Dedifferentiated amniotic fluid mesenchymal stem cell (primary cell): Measurements from ENCODE around the gene KBTBD13.
"Not testable (repeated sequence)": the region's sequence is repeated elsewhere in the genome, so short reads cannot be mapped to it uniquely, and the experiment has no call there.

Experiments used
- DNase-seq: peaks from one replicate; pipeline ENCODE4 v3.0.0-alpha.2; 2016; ENCODE audit errors: extremely low spot score

The KBTBD13 gene

GRCh38 chr15:65087873-65088642 is 11.5 kb downstream of the KBTBD13 start:
- DNase-seq = no peak

- no peak for DNase-seq
Measured at GRCh38 chr15:65088643-65089021, 12.1 kb downstream of the KBTBD13 start.

GRCh38 chr15:65089206-65089824 is 12.8 kb downstream of the KBTBD13 start:
- no peak for DNase-seq

DNA sequence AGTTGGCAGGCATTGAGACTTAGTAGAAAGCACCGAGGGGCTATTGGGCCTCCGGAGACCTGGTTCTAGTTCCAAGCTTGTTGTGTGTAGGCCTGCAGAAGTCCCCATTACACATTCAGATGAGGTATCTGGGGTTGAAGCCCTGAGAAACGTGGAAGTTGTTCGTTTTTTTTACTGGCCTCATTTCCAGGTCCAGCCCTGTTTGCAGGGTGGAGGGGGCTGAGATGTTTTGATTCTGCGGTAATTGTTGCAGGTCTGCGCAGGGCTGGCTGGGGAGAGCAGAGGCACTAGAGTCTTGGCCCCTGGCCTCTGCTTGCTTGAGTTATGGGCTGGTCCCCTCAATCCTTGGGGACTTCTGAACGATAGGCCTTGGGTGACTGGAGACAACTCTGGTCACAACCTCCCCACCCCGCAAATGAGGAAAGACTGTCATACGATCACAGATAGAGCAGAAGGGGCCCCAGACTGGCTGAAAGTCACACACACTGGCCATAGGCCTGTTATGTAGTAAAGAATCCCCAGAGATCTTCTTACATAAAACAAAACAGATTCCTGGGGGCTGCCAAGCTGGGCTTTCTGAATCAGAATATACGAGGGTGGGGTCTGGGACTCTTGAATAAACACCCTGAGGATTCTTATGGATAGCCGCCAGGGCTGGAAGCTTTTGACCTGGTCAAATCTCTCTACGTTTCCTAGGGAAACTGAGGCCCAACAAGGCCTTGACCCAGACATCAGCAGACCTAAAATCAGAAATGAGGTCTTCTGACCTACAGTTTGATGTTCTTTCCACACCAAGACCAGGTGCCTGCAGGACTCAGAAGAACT is 15.6 kb downstream of the KBTBD13 start:
- no peak for DNase-seq

DNA sequence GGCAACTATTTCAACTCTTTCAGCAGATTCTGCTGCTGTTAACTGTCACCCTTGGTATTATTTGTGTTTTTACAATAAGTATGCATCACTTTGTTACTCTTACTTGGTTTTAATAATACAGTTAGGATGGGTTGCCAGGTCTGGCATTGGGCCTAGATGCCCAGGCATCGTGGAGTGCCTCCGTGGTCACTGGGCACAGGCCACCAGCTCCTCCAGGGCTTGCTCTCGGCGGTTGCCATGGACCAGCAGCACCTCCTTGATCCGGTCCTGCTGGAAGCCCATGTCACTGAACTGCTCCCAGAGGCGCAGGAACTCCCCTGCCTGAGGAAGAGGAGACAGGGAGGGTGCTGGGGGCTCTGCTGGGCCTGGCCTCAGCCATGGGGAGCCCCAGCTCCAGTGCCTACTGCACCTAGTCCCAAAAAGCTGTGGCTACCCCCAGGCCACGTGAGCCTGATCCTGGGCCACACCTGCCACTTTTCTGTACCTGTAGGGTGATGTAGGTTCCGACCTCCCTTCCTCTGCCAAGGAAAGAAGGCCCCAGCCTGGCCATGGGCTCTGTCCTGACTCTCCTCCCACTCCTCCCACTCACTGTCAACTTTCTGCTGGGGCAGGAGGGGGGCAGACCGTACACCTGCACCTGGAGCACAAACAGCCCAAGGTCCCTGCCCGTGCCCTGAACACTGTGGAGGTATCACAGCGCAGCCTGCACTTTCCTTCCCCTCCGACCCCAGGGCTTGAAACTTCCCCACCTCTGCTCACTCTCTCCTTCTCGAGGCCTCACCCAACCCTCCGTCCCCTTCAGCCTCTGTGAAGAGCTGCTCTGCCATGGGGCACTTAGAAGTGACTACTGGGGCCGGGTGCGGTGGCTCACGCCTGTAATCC is 16.6 kb downstream of the KBTBD13 start:
- DNase-seq = no peak

DNA sequence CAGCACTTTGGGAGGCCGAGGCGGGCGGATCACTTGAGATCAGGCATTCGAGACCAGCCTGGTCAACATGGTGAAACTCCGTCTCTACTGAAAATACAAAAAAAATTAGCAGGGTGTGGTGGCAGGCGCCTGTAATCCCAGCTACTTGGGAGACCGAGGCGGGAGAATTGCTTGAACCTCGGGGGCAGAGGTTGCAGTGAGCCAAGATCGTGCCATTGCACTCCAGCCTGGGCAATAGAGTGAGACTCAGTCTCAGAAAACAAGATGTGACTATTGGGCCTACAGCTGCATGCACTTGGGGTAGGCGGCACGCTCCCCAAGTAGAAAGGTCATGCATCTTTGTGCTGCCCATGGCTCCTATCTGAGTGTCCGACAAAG is 17.2 kb downstream of the KBTBD13 start:
- not testable (repeated sequence) for DNase-seq

GRCh38 chr15:65094294-65094995 is 17.9 kb downstream of the KBTBD13 start:
- no peak for DNase-seq

GRCh38 chr15:65095011-65095746 is 18.6 kb downstream of the KBTBD13 start:
- no peak for DNase-seq

DNA sequence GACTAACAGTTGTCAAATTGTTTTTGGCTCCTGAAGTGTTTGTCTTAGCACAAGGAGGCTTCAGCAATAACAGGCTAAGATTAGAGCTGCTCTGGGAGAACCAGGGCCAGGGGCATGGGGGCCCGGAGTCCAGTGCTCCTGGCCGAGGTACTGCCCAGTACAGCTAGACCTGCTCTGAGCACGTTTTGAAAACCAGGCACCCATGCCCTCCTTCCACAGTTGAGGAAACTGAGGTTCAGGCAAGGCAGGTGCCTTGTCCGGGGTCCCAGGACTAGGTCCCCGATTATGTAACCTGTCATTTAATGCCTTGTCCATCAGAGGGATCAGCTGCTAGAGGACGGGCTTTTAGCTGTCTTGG is 19.2 kb downstream of the KBTBD13 start:
- no peak for DNase-seq

DNA sequence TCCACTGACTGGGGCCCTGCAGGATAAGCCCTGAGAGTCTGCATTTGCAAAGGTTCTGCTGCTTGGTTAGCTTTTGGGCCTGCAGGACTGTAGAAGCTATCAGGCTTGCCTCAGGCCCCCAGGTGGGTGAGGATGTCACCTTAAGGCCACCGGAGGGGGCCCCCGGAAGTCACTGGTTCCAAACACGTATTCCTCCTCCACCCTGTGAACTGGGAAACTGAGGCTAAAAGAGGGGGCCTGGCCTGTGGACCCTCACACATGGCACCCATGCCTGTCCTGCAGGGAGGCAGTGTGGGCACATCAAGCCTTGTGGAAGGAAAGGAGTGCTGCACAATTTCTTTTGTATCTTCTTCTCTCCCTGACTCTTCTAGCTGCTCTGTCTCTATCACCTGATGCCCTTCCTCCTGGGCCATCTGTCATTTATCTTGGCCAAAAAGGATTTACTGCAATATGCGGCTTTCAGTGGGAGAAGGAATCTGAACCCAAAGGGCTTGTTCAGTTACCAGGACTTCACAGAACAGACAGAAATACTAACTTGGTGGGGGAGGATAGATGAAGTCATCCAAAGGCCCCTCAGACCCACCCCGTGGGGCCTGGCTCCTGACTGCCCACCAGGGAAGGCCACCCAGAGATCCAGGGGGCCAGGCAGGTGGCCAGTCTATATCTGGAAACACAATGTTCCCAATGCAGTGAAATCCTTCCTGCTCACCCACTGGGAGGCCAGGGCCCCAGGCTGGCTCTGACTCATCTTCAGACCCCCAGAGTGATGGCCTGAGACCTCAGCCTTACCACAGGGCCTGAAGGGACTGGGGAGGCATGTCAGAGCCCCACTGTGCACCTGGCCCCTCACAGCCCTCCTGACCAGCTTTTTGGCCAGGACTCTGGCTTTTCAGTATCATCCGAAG is 20.2 kb downstream of the KBTBD13 start:
- no peak for DNase-seq

DNA sequence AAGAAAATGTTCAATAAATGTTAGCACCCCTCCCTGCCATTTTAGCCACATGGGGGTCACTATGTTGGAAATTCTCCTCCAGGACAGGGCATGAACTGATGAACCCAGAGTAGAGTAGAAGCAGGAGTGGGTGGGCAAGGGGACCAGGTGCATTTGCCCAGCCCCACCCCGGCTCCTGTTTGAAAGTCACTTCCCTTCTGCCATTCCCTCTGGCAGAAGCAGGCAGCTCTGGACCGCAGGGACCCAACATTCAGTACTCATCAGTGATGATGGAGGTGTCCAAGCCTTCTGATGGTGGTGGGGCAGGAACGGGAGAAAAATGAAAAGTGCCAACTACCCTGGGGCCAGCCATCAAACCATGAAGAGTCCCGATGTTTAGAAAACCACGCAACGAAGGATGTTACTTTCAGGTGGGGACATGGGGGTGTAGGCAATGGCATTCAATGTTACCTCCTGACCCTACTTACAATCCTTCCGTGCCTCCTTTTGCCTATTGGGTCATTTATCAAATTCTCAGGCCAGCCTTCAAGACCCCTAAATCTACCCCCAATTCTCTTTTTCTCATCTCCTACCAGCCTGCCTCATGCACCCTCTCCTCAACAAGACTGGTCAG is 21.2 kb downstream of the KBTBD13 start:
- DNase-seq = no peak

GRCh38 chr15:65099336-65099735 is 22.8 kb downstream of the KBTBD13 start:
- DNase-seq = no peak

DNA sequence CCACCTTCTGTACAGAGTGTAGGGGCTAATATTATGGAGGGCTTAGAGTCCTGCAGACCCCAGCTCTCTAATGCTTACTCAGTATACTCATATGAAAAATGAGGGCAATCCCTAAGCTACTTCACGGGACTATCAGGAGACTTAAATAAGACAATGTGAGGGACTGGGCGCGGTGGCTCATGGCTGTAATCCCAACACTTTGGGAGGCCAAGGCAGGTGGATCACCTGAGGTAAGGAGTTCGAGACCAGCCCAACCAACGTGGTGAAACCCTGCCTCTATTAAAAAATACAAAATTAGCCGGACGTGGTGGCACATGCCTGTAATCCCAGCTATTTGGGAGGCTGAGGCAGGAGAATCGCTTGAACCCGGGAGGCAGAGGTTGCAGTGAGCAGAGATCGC is 23.3 kb downstream of the KBTBD13 start:
- not testable (repeated sequence) for DNase-seq

DNA sequence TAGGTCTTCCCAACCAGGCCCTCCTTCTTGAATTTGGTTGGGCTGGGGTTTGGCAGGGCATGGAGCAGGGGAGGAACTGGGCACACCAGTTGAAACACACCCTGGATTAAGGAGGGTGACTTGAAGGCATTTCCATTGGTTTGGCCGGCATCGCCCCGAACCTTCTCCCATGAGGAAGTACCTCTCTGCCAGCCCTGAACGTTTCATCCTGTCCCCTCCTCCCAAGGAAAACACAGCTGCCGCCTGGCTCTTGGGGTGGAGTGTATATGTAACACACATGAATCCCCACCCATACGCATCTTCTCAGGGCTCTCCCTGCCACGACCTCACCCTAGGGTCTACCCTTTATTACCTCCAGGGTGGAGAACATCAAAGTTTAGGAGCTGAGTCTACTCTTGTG is 23.9 kb downstream of the KBTBD13 start:
- no peak for DNase-seq

DNA sequence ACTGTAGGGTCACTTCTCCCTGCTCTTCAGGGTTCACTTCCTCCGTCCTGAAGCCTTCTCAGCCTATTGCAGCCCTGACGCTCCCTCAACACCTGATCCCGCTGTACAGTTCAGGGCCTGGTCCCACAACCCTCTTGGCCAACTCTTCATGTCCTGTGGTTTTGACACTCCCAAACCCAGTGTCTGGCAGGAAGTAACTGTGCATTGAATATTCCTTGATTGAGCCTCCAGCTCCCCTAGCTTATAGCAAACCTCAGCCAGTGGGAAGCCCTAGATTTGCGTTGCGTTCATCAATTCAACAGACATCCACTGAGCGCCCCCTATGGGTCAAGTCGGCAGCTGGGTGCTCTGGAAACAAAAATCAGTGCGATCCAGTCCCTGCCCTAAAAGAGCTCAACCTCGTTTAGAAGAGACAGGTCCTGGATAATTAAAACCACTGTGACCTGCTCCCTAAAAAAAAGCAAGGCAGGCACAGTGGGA is 24.9 kb downstream of the KBTBD13 start:
- no peak for DNase-seq

DNA sequence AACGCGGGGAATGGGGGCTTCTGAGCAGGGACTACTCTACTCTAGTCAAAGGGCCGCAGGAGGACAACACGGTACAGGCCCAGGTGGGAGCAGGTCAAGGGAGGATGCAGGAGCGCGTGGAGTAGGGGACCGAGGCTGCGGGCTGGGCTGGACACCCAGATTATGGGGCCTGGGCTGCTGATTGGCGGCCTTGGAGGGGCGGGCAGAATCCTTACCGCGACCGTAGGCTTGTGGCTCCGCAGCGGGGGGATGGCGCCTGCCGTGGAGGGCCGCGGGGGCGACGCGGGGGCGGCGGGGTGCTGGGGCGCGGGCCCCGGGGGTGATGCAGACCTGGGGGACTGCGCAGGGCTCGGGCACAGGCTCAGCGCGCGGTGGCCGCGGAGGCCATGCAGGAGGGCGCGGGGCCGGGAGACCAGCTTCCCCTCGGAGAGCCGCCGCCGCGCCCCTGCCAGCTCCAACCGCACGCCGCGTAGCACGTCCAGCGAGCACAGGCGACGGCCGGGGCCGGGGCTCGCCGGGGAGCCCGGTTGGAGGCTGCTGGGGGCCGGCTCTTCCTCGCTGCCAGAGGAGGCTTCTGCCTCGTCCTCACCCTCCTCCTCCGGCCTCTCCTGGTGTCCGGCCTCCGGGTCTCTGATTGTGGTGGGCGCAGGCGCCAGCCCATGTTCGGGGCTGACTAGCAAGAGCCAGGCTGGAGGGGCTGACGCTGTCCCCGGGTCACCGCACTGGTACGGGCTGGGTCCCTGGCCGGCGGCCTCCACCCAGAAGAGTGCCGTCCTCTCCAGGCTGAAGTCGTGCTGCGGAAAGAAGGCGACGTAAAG is 25.6 kb downstream of the KBTBD13 start:
- no peak for DNase-seq

GRCh38 chr15:65102912-65103311 is 26.4 kb downstream of the KBTBD13 start:
- DNase-seq = no peak

GRCh38 chr15:65105038-65105437 is 28.5 kb downstream of the KBTBD13 start:
- no peak for DNase-seq
